Natural killer cell (primary cell): ENCODE measurements around the gene RPUSD4. TPM values are rescaled to one million over a fixed set of nuclear protein-coding genes. Genes with fewer than 3 reads are reported as not detected.

Source experiments
- ATAC-seq, 3 donors: fragments of 150-1000 bp in 2 of 3; fragments of 200-7000 bp in 1 of 3; cut with Tn5 transposase; 1 replicate in 1 of 3; 2 replicates in 2 of 3; pipeline ENCODE4 v1.10.0; 2021; ENCODE audit warnings: mild to moderate bottlenecking in 2 of 3, moderate library complexity in 2 of 3
- DNase-seq, 2 donors: peaks; one replicate each; pipeline versions ENCODE4 v3.0.0 to v3.0.0-alpha.2; 2013 to 2021; ENCODE audit warnings: mixed read lengths in 1 of 2
- H3K27ac ChIP-seq: one replicate; pipeline ENCODE4 v1.5.1; 2013; ENCODE audit warnings: mild to moderate bottlenecking, low read length
- H3K27me3 ChIP-seq: one replicate; pipeline ENCODE4 v1.6.1; 2013; ENCODE audit warnings: low read length; ENCODE audit not compliant: control insufficient read depth, insufficient read depth
- H3K36me3 ChIP-seq: one replicate; pipeline ENCODE4 v1.6.1; 2013; ENCODE audit warnings: low read length; ENCODE audit not compliant: control insufficient read depth, insufficient read depth
- H3K4me1 ChIP-seq: one replicate; pipeline ENCODE4 v1.6.1; 2013; ENCODE audit warnings: low read length; ENCODE audit not compliant: control insufficient read depth, insufficient read depth
- H3K4me3 ChIP-seq: one replicate; pipeline ENCODE4 v1.5.1; 2013; ENCODE audit warnings: low read length
- H3K9me3 ChIP-seq: one replicate; pipeline ENCODE4 v1.6.1; 2013; ENCODE audit warnings: low read length; ENCODE audit not compliant: control insufficient read depth, insufficient read depth
- H3K27ac Mint-ChIP-seq, 2 donors: one replicate each; pipeline ENCODE4 v1.8.0; 2022; ENCODE audit warnings: mild to moderate bottlenecking in 2 of 2, mixed read lengths in 2 of 2, moderate library complexity in 1 of 2
- H3K27me3 Mint-ChIP-seq, 2 donors: one replicate each; pipeline ENCODE4 v1.8.0; 2022; ENCODE audit warnings: low read depth in 2 of 2, mixed read lengths in 2 of 2
- H3K36me3 Mint-ChIP-seq: one replicate; pipeline ENCODE4 v1.8.0; 2022; ENCODE audit warnings: mixed read lengths
- H3K4me1 Mint-ChIP-seq, 2 donors: one replicate each; pipeline ENCODE4 v1.8.0; 2022; ENCODE audit warnings: mixed read lengths in 2 of 2
- H3K4me3 Mint-ChIP-seq: one replicate; pipeline ENCODE4 v1.8.0; 2022; ENCODE audit warnings: mild to moderate bottlenecking, moderate library complexity, mixed read lengths
- H3K9me3 Mint-ChIP-seq, 2 donors: one replicate each; pipeline ENCODE4 v1.8.0; 2022; ENCODE audit warnings: mixed read lengths in 2 of 2
- WGBS: methylation state at CpG from one replicate; pipeline ENCODE4 v1.1.7; 2013; ENCODE audit warnings: missing lambda C conversion rate; ENCODE audit not compliant: insufficient coverage; 5-methylcytosine and 5-hydroxymethylcytosine counted together
- intact Hi-C: fragments of 100-400 bp; cut with micrococcal nuclease; formaldehyde crosslinking; loops from one replicate; pipeline ENCODE4 v1.14.2; 2022
- total RNA-seq, 4 donors: library from RNA; stranded (reverse); fragments of 120-200 nt in 1 of 4; gene quantifications; one replicate each; pipeline versions ENCODE4 v1.2.3 to v1.2.4, GENCODE V29; 2013 to 2022
- TF ChIP-seq, protein P1 (sequence below): fragments of 200-600 bp; IDR thresholded peaks from one replicate; pipeline ENCODE4 v1.8.0; 2022; ENCODE audit warnings: antibody characterized with exemption

The RPUSD4 gene, protein sequence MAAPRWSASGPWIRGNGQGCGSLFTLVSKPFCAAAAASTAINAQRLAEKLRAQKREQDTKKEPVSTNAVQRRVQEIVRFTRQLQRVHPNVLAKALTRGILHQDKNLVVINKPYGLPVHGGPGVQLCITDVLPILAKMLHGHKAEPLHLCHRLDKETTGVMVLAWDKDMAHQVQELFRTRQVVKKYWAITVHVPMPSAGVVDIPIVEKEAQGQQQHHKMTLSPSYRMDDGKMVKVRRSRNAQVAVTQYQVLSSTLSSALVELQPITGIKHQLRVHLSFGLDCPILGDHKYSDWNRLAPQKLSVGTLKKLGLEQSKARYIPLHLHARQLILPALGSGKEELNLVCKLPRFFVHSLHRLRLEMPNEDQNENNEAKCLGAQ
- total RNA-seq: 10 to 100 TPM; 27.1 to 41.7 (median 38.9) TPM
- total RNA-seq (2013): 25.3 TPM

DNA sequence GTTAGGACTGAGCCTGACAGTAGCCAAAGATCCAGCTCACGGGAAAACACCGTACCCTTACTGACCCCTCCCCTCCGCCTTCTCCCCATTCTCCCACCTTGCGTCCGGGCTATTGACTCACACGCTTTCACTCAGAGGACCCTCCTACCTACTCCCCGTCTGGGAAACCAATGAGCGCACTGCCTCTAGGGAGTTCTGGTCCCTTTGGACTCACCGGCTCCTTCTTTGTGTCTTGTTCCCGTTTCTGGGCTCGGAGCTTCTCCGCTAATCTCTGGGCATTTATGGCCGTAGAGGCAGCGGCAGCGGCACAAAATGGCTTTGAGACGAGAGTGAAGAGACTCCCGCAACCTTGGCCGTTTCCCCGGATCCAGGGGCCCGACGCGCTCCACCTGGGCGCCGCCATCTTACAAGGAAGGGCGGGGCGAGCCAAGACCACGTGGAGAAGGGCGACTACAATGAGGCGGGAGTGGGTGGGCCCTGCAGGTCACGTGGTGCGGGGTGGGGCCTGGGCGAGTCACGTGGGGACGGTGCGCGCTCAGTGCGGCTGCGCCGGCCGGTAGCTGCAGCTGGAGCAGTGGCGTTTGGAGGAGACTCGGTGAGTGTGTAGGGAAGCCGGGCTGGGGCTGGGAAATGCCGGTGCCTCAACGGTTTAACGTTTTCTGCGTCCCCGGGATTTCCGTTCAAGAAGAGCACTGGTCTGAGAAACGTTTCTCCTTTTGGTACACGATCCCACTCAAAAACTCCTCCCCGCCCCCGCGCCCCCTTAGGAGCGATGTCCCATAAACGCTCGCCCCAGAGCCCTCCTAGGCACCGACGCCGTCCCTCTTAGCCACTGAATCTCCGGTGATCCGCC lies at the start of gene RPUSD4, which contains the start of gene FAM118B:
Gene RPUSD4, minus strand, starts transcription at position 415 of the 853 bp plus-strand sequence. Its CDS starts 12 bp downstream, at position 403.
Gene FAM118B, plus strand, starts transcription at position 547 of the 853 bp plus-strand sequence. CDS start 23,220 bp downstream, outside the sequence.
- intact Hi-C loops: loop anchor here (1.0 kb wide), 1 partner anchor 57 kb away; the partner anchor contains the start of gene SRPRA
- Mint-ChIP-seq H3K4me3 (peak within 1 kb of the TSS; percentile 100), H3K27me3 (no peaks in the 10 kb centered on the region), H3K9me3 (no peaks in the 10 kb centered on the region), H3K36me3 (no peaks in the 10 kb centered on the region), H3K4me1 (peaks cover 33 to 36% of the 10 kb centered on the region in 2 donors), H3K27ac (peak within 1 kb of the TSS; percentile 94)
- ATAC-seq: peak; percentile 95 to 99 (median 99)
- TF ChIP-seq, protein P1, sequence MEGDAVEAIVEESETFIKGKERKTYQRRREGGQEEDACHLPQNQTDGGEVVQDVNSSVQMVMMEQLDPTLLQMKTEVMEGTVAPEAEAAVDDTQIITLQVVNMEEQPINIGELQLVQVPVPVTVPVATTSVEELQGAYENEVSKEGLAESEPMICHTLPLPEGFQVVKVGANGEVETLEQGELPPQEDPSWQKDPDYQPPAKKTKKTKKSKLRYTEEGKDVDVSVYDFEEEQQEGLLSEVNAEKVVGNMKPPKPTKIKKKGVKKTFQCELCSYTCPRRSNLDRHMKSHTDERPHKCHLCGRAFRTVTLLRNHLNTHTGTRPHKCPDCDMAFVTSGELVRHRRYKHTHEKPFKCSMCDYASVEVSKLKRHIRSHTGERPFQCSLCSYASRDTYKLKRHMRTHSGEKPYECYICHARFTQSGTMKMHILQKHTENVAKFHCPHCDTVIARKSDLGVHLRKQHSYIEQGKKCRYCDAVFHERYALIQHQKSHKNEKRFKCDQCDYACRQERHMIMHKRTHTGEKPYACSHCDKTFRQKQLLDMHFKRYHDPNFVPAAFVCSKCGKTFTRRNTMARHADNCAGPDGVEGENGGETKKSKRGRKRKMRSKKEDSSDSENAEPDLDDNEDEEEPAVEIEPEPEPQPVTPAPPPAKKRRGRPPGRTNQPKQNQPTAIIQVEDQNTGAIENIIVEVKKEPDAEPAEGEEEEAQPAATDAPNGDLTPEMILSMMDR: no peak
- no peaks in the 10 kb centered on the region for H3K27me3 ChIP-seq
- peak within 1 kb of the TSS; percentile 75 for H3K4me3 ChIP-seq
- H3K9me3 ChIP-seq: no peaks in the 10 kb centered on the region
- WGBS: under 1% methylated on average over 62 of the region's 62 CpGs
- peaks cover 15% of the 10 kb centered on the region for H3K36me3 ChIP-seq
- H3K27ac ChIP-seq: peak within 1 kb of the TSS; percentile 52
- peak; percentile 98 to 100 for DNase-seq
- H3K4me1 ChIP-seq: peaks cover 15% of the 10 kb centered on the region

DNA sequence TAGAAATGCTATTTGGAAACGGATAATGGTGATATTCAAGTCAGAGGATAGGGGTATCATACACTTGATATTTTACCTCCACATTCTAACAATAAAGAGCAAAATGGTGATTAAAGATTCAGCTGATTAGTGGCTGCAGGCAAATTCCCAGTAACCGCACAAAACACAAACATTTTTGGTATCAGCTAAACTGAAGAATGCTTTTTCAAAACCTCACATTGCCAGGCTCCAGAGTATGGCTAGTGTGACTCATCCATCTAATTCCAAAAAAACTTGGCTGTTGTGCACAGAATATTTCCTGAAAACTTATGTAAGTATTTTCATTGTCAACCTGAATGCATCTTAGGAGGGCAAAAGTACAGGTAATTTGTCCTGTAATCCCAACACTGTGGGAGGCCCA lies 46.3 kb upstream of the RPUSD4 start:
- Histone ChIP-seq H3K4me1 (no peaks in the 10 kb centered on the region), H3K36me3 (peaks cover 16% of the 10 kb centered on the region), H3K27me3 (no peaks in the 10 kb centered on the region), H3K9me3 (no peaks in the 10 kb centered on the region), H3K27ac (no peak overlapping the region), H3K4me3 (no peak overlapping the region)
- Mint-ChIP-seq H3K36me3 (no peaks in the 10 kb centered on the region), H3K27ac (peak overlapping the region in 1 of 2 donors; percentile 14), H3K4me1 (peaks cover 0 to 2% of the 10 kb centered on the region in 2 donors), H3K27me3 (no peaks in the 10 kb centered on the region), H3K4me3 (no peak overlapping the region), H3K9me3 (no peaks in the 10 kb centered on the region)
- TF ChIP-seq, protein P1: no peak
- no peak for DNase-seq
- WGBS: 100% methylated on average over 1 of the region's 2 CpGs
- intact Hi-C loops: no loop called here
- no peak for ATAC-seq

DNA sequence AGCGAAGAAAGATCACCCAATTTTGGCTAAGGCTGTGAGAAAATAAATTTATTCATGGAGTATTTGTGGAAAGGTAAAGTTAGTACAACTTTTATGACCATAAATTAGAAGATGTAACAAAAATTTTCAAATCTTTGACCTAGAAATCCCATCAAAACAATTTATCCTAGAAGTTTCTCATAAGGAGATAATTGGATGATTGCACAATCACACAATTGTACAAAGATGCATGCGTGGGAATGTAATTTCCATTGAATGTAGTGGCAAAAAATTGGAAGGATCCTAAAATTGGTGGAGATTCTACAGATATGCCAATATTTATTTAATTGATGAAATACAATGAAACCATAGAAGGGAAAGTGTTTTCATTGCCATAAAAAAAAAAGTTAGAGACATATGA lies 45.7 kb upstream of the RPUSD4 start:
- no peak overlapping the region for H3K4me3 ChIP-seq
- intact Hi-C loops: no loop called here
- Mint-ChIP-seq H3K27me3 (no peaks in the 10 kb centered on the region), H3K4me3 (no peak overlapping the region), H3K36me3 (no peaks in the 10 kb centered on the region), H3K4me1 (no peaks in the 10 kb centered on the region), H3K9me3 (no peaks in the 10 kb centered on the region), H3K27ac (peak overlapping the region; percentile 14 to 42)
- no peak overlapping the region for H3K27ac ChIP-seq
- ATAC-seq (no peak), DNase-seq (no peak)
- no peaks in the 10 kb centered on the region for H3K27me3 ChIP-seq
- peaks cover 12% of the 10 kb centered on the region for H3K36me3 ChIP-seq
- H3K9me3 ChIP-seq: no peaks in the 10 kb centered on the region
- H3K4me1 ChIP-seq: no peaks in the 10 kb centered on the region
- TF ChIP-seq, protein P1: no peak
- WGBS: no CpG with 5 or more reads among the region's 2 CpGs
